Measurements from ENCODE around the gene SUSD6. TPM values are rescaled to one million over a fixed set of nuclear protein-coding genes. Genes with fewer than 3 reads are reported as not detected.

The SUSD6 gene
- total and polyA plus RNA-seq, 2 donors from 2014 or later = 14.3 to 84.2 TPM

GRCh38 chr14:69650948-69651369 is 39.6 kb downstream of the SUSD6 start:
- DNase-seq = no peak
- intact Hi-C loops (cut with DNase I) = no loop called here
- peaks cover 7 to 74% (median 55%) of the 10 kb centered on the region in 3 donors for H3K4me1 ChIP-seq (ENCODE audit: control insufficient read depth in 2 of 3, insufficient read depth in 2 of 3, low read depth in 1 of 3, low read length in 3 of 3)
- no peaks in the 10 kb centered on the region for H3K27me3 ChIP-seq (ENCODE audit: control insufficient read depth, insufficient read depth, low read length)
- no peak for FAIRE-seq
- no peaks in the 10 kb centered on the region for H3K36me3 ChIP-seq (ENCODE audit: control insufficient read depth in 2 of 3, insufficient read depth in 3 of 3, low read length in 3 of 3)
- no peak overlapping the region for H3K4me3 ChIP-seq (ENCODE audit: low read length in 3 of 3)
- no peak for TF ChIP-seq CTCF (IDR thresholded peaks at IDR 0.05; ENCODE audit: borderline replicate concordance, extremely low read depth, insufficient read depth)
- H3K9ac ChIP-seq (ENCODE audit: low read length in 3 of 3) = peak overlapping the region in 1 of 3 donors; percentile 43
- H3K27ac ChIP-seq (ENCODE audit: low read depth in 2 of 2, low read length in 2 of 2) = peak overlapping the region; percentile 62 to 77
- no peaks in the 10 kb centered on the region for H3K9me3 ChIP-seq (ENCODE audit: control insufficient read depth in 2 of 3, insufficient read depth in 1 of 3, low read length in 3 of 3)

- intact Hi-C loops (cut with DNase I) = no loop called here
- Histone ChIP-seq H3K36me3 (ENCODE audit: control insufficient read depth in 2 of 3, insufficient read depth in 3 of 3, low read length in 3 of 3) (no peaks in the 10 kb centered on the region), H3K4me1 (ENCODE audit: control insufficient read depth in 2 of 3, insufficient read depth in 2 of 3, low read depth in 1 of 3, low read length in 3 of 3) (peaks cover 7 to 80% (median 60%) of the 10 kb centered on the region in 3 donors), H3K27ac (ENCODE audit: low read depth in 2 of 2, low read length in 2 of 2) (peak overlapping the region; percentile 62 to 77), H3K9me3 (ENCODE audit: control insufficient read depth in 2 of 3, insufficient read depth in 1 of 3, low read length in 3 of 3) (no peaks in the 10 kb centered on the region), H3K9ac (ENCODE audit: low read length in 3 of 3) (no peak overlapping the region), H3K4me3 (ENCODE audit: low read length in 3 of 3) (peak overlapping the region in 1 of 3 donors; percentile 7), H3K27me3 (ENCODE audit: control insufficient read depth, insufficient read depth, low read length) (no peaks in the 10 kb centered on the region)
- TF ChIP-seq CTCF (IDR thresholded peaks at IDR 0.05; ENCODE audit: borderline replicate concordance, extremely low read depth, insufficient read depth) = no peak
- no peak for DNase-seq
- FAIRE-seq = no peak
Measured at GRCh38 chr14:69651664-69652063, 40.3 kb downstream of the SUSD6 start.

- peak overlapping the region in 2 of 3 donors; percentile 2 to 36 for H3K9ac ChIP-seq (ENCODE audit: low read length in 3 of 3)
- DNase-seq = no peak
- intact Hi-C loops (cut with DNase I) = no loop called here
Measured at GRCh38 chr14:69652942-69653684, 41.7 kb downstream of the SUSD6 start.

More at GRCh38 chr14:69652942-69653684, 41.7 kb downstream of the SUSD6 start:
- Histone ChIP-seq H3K27ac (ENCODE audit: low read depth in 2 of 2, low read length in 2 of 2) (peak overlapping the region; percentile 77 to 86), H3K4me1 (ENCODE audit: control insufficient read depth in 2 of 3, insufficient read depth in 2 of 3, low read depth in 1 of 3, low read length in 3 of 3) (peaks cover 7 to 74% (median 68%) of the 10 kb centered on the region in 3 donors), H3K9me3 (ENCODE audit: control insufficient read depth in 2 of 3, insufficient read depth in 1 of 3, low read length in 3 of 3) (no peaks in the 10 kb centered on the region), H3K36me3 (ENCODE audit: control insufficient read depth in 2 of 3, insufficient read depth in 3 of 3, low read length in 3 of 3) (no peaks in the 10 kb centered on the region), H3K27me3 (ENCODE audit: control insufficient read depth, insufficient read depth, low read length) (no peaks in the 10 kb centered on the region), H3K4me3 (ENCODE audit: low read length in 3 of 3) (no peak overlapping the region)
- no peak for TF ChIP-seq CTCF (IDR thresholded peaks at IDR 0.05; ENCODE audit: borderline replicate concordance, extremely low read depth, insufficient read depth)
- no peak for FAIRE-seq

All from kidney (tissue), 14 donors.